CD14-positive monocyte (primary cell): ENCODE data around the gene RPTOR. TPM values are rescaled to one million over a fixed set of nuclear protein-coding genes. Genes with fewer than 3 reads are reported as not detected.

Source experiments
- DNase-seq, 3 donors: peaks; one replicate each; pipeline ENCODE4 v3.0.0-alpha.2; 2011 to 2022
- H2AFZ ChIP-seq: 2 replicates; pipeline ENCODE4 v1.6.0; 2012; ENCODE audit warnings: mild to moderate bottlenecking, low read depth, low read length, inconsistent platforms; ENCODE audit not compliant: insufficient read depth, poor library complexity, severe bottlenecking
- H3K27ac ChIP-seq, 2 donors: 1 replicate in 1 of 2; 2 replicates in 1 of 2; pipeline ENCODE4 v1.5.1; 2012 to 2013; ENCODE audit warnings: low read length in 2 of 2, control low read depth in 1 of 2, inconsistent platforms in 1 of 2, low read depth in 1 of 2, mild to moderate bottlenecking in 1 of 2
- H3K27me3 ChIP-seq, 2 donors: one replicate each; pipeline versions ENCODE4 v1.6.0 to v1.6.1; 2011 to 2013; ENCODE audit warnings: low read length in 2 of 2; ENCODE audit not compliant: control insufficient read depth in 2 of 2, insufficient read depth in 2 of 2
- H3K36me3 ChIP-seq, 2 donors: replicated peaks in 1 of 2; 1 replicate in 1 of 2; 2 replicates in 1 of 2; pipeline versions ENCODE4 v1.5.1 to v1.6.1; 2012 to 2013; ENCODE audit warnings: low read length in 2 of 2, control low read depth in 1 of 2, inconsistent platforms in 1 of 2, mild to moderate bottlenecking in 1 of 2; ENCODE audit not compliant: insufficient read depth in 2 of 2, control insufficient read depth in 1 of 2
- H3K4me1 ChIP-seq, 2 donors: 1 replicate in 1 of 2; 2 replicates in 1 of 2; pipeline versions ENCODE4 v1.5.1 to v1.6.1; 2012 to 2013; ENCODE audit warnings: low read length in 2 of 2, control low read depth in 1 of 2, inconsistent platforms in 1 of 2, mild to moderate bottlenecking in 1 of 2, moderate library complexity in 1 of 2; ENCODE audit not compliant: insufficient read depth in 2 of 2, control insufficient read depth in 1 of 2
- H3K4me2 ChIP-seq: replicated peaks from 2 replicates; pipeline ENCODE3; 2012; ENCODE audit warnings: low read length, moderate library complexity, mild to moderate bottlenecking; ENCODE audit not compliant: poor library complexity, severe bottlenecking; ENCODE audit errors: extremely low read depth
- H3K4me3 ChIP-seq, 3 experiments: fragments of 200-600 bp in 1 of 3; sonication (generic) in 1 of 3; replicated peaks in 1 of 3; 1 replicate in 2 of 3; 2 replicates in 1 of 3; pipeline ENCODE4 v1.5.1; 2011 to 2013; ENCODE audit warnings: low read length in 3 of 3, mild to moderate bottlenecking in 3 of 3, control low read depth in 2 of 3, low read depth in 2 of 3, inconsistent platforms in 1 of 3, moderate library complexity in 1 of 3
- H3K79me2 ChIP-seq: 2 replicates; pipeline ENCODE4 v1.6.0; 2012; ENCODE audit warnings: mild to moderate bottlenecking, control low read depth, inconsistent platforms, low read length, moderate library complexity; ENCODE audit not compliant: insufficient read depth
- H3K9ac ChIP-seq: 2 replicates; pipeline ENCODE4 v1.6.0; 2017; ENCODE audit warnings: low read length, mild to moderate bottlenecking; ENCODE audit not compliant: insufficient read depth, poor library complexity, severe bottlenecking
- H3K9me3 ChIP-seq, 2 donors: replicated peaks in 1 of 2; 1 replicate in 1 of 2; 2 replicates in 1 of 2; pipeline versions ENCODE4 v1.5.1 to v1.6.1; 2012 to 2013; ENCODE audit warnings: low read length in 2 of 2, control low read depth in 1 of 2; ENCODE audit not compliant: control insufficient read depth in 1 of 2, insufficient read depth in 1 of 2
- H4K20me1 ChIP-seq: 2 replicates; pipeline ENCODE4 v1.6.0; 2012; ENCODE audit warnings: mild to moderate bottlenecking, low read length, control low read depth, moderate library complexity; ENCODE audit not compliant: insufficient read depth
- H3K27ac Mint-ChIP-seq, 7 donors: one replicate each; pipeline ENCODE4 v1.8.0; 2020; ENCODE audit warnings: mild to moderate bottlenecking in 7 of 7, mixed read lengths in 7 of 7, moderate library complexity in 6 of 7, inconsistent platforms in 2 of 7
- H3K27me3 Mint-ChIP-seq, 3 donors: one replicate each; pipeline ENCODE4 v1.8.0; 2021 to 2022; ENCODE audit warnings: low read depth in 3 of 3, mild to moderate bottlenecking in 3 of 3, mixed read lengths in 3 of 3, moderate library complexity in 3 of 3, inconsistent platforms in 1 of 3
- H3K36me3 Mint-ChIP-seq, 2 donors: one replicate each; pipeline ENCODE4 v1.8.0; 2020; ENCODE audit warnings: mixed read lengths in 2 of 2, inconsistent platforms in 1 of 2, mild to moderate bottlenecking in 1 of 2
- H3K4me1 Mint-ChIP-seq: one replicate; pipeline ENCODE4 v1.8.0; 2020; ENCODE audit warnings: mild to moderate bottlenecking, mixed read lengths
- H3K4me3 Mint-ChIP-seq, 2 donors: one replicate each; pipeline ENCODE4 v1.8.0; 2020; ENCODE audit warnings: mild to moderate bottlenecking in 2 of 2, mixed read lengths in 2 of 2, moderate library complexity in 1 of 2
- H3K9me3 Mint-ChIP-seq, 7 donors: one replicate each; pipeline ENCODE4 v1.8.0; 2020 to 2022; ENCODE audit warnings: mixed read lengths in 7 of 7, mild to moderate bottlenecking in 6 of 7, moderate library complexity in 6 of 7, inconsistent platforms in 2 of 7
- WGBS: methylation state at CpG from one replicate; pipeline ENCODE4 v1.1.5; 2013; ENCODE audit warnings: missing lambda C conversion rate; ENCODE audit not compliant: insufficient coverage; 5-methylcytosine and 5-hydroxymethylcytosine counted together
- intact Hi-C, 2 donors: fragments of 100-400 bp; cut with micrococcal nuclease; formaldehyde crosslinking; loops; one replicate each; pipeline versions ENCODE4 v1.15.0 to v1.15.1; 2023
- polyA plus RNA-seq, 3 donors: library from polyadenylated mRNA; depleted of rRNA in 1 of 3; unstranded in 2 of 3; stranded (reverse) in 1 of 3; fragments of 300-500 nt in 2 of 3; fragments of >200 nt in 1 of 3; fragmentation: Illumina TruSeq in 2 of 3; gene quantifications; 1 replicate in 2 of 3; 2 replicates in 1 of 3; pipeline ENCODE4 v1.2.3, GENCODE V29; 2012 to 2021
- TF ChIP-seq, protein P1 (sequence below): fragments of 200-600 bp; IDR thresholded peaks from one replicate; pipeline ENCODE4 v1.8.0; 2022; ENCODE audit warnings: antibody characterized with exemption, mild to moderate bottlenecking

RPTOR gene
- polyA plus RNA-seq, 3 donors, result 1.1 to 8.7 (median 2.6) TPM

DNA sequence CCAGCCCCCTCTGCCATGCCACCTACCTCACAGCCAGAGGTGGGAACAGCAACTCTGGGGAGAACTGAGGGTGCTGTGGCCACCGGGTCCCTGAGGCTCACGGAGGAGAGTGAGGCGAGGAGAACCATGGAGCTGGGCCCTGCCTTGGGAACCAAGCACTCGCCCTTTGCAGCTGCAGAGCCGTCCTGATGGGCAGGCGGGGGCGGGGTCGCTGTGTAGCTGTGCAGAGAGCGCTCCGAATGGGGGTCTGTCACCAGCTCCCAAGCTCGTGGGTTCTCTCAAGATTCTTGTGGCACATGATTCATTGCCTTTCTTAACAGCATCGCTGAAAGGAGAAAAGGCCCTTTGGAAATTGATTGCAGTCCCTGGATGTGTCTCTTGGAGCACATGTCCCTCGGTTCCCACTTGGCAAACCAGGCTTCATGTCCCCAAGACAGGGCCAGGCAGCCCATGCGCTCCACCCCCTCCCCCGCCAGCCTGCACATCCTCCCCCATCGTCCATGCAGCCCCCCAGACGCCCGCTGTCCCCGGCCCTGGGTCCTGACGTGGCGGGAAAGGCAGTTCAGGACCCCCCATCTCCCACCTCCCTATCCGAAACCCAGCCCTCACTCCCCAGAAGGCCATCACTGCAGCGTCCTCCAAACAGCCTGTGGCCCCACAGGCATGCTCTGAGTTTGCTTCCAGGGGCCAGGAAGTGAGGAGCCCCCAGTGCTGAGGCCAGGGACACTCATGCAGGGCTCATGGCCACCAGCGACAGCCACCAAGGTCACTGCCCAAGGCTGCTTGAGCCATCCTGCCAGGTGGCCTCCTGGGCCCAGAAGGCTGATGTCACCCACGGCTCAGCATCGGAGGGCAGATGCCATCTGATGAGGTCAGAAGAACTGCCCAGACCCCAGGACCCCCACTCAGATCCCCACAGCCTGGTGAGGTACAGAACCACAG lies 426.4 kb downstream of the RPTOR start:
- H3K79me2 ChIP-seq, result no peaks in the 10 kb centered on the region
- peaks cover 8 to 15% of the 10 kb centered on the region in 2 donors for H3K4me1 ChIP-seq
- no peaks in the 10 kb centered on the region for H3K36me3 ChIP-seq
- peaks cover 0 to 2% of the 10 kb centered on the region in 2 donors for H3K27me3 ChIP-seq
- no peak overlapping the region for H3K4me2 ChIP-seq
- 71% methylated on average over 24 of the region's 26 CpGs for WGBS
- Mint-ChIP-seq H3K4me3 (no peak overlapping the region), H3K36me3 (peaks cover 0 to 2% of the 10 kb centered on the region in 2 donors), H3K27me3 (peaks cover 0 to 28% (median 25%) of the 10 kb centered on the region in 3 donors), H3K27ac (no peak overlapping the region), H3K9me3 (peaks cover 0 to 1% (median 0%) of the 10 kb centered on the region in 7 donors), H3K4me1 (peaks cover 11% of the 10 kb centered on the region)
- H3K9ac ChIP-seq, result no peak overlapping the region
- DNase-seq, result no peak
- no peaks in the 10 kb centered on the region for H4K20me1 ChIP-seq
- no peaks in the 10 kb centered on the region for H3K9me3 ChIP-seq
- no peak overlapping the region for H3K4me3 ChIP-seq
- H2AFZ ChIP-seq, result no peak overlapping the region
- intact Hi-C loops, result loop anchor here in 1 of 2 donors (10.0 kb wide), 1 partner anchor 146 kb away; no protein-coding TSS in a partner anchor
- TF ChIP-seq, protein P1, sequence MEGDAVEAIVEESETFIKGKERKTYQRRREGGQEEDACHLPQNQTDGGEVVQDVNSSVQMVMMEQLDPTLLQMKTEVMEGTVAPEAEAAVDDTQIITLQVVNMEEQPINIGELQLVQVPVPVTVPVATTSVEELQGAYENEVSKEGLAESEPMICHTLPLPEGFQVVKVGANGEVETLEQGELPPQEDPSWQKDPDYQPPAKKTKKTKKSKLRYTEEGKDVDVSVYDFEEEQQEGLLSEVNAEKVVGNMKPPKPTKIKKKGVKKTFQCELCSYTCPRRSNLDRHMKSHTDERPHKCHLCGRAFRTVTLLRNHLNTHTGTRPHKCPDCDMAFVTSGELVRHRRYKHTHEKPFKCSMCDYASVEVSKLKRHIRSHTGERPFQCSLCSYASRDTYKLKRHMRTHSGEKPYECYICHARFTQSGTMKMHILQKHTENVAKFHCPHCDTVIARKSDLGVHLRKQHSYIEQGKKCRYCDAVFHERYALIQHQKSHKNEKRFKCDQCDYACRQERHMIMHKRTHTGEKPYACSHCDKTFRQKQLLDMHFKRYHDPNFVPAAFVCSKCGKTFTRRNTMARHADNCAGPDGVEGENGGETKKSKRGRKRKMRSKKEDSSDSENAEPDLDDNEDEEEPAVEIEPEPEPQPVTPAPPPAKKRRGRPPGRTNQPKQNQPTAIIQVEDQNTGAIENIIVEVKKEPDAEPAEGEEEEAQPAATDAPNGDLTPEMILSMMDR, result no peak
- H3K27ac ChIP-seq, result no peak overlapping the region

DNA sequence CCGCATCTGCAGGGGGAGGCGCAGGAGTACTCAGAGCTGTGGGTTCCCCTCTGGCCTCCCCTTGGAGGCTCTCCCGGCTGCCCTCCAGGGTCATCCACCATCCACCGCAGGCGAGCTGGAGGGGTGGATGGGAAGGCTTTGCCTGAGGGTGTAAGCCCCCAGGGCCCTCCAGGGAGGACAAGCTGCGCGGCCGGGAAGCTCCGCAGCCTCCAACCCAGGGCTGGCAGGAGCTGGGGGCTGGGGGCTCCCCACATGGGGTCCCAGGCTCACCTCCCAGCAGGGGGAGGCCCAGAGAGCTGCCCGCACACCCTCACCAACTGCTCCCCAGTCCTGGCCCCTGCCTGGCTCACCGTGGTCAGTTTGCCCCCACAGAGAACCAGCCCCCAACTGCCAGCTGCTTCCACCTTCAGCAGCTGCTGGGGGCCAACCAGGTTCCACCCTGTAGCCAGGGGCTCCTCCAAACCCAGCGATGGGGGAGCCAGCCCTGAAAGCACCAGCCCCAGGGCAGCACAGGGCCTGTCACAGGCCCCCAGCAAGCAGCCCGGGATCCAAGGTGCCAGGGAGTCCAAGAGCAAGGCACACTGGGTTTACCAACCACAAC lies 427.2 kb downstream of the RPTOR start:
- Histone ChIP-seq H3K9ac (no peak overlapping the region), H3K27ac (no peak overlapping the region), H3K27me3 (peaks cover 0 to 2% of the 10 kb centered on the region in 2 donors), H3K36me3 (no peaks in the 10 kb centered on the region), H3K4me2 (no peak overlapping the region), H3K79me2 (no peaks in the 10 kb centered on the region), H3K4me3 (no peak overlapping the region), H3K4me1 (peaks cover 8 to 15% of the 10 kb centered on the region in 2 donors), H3K9me3 (no peaks in the 10 kb centered on the region), H2AFZ (no peak overlapping the region), H4K20me1 (no peaks in the 10 kb centered on the region)
- TF ChIP-seq, protein P1, result no peak
- Mint-ChIP-seq H3K9me3 (peaks cover 0 to 2% (median 0%) of the 10 kb centered on the region in 7 donors), H3K27ac (no peak overlapping the region), H3K36me3 (no peaks in the 10 kb centered on the region), H3K4me1 (peaks cover 11% of the 10 kb centered on the region), H3K27me3 (peaks cover 0 to 28% (median 28%) of the 10 kb centered on the region in 3 donors), H3K4me3 (no peak overlapping the region)
- WGBS, result 76% methylated on average over 9 of the region's 13 CpGs
- DNase-seq, result no peak
- intact Hi-C loops, result loop anchor here in 1 of 2 donors (10.0 kb wide), 1 partner anchor 147 kb away; no protein-coding TSS in a partner anchor
